ENCODE results near the gene MLST8. TPM values are rescaled to one million over a fixed set of nuclear protein-coding genes. Genes with fewer than 3 reads are reported as not detected.
A peak's percentile ranks its signal among the peaks of the same experiment; 100 is the strongest.
"Not testable (repeated sequence)": the region's sequence is repeated elsewhere in the genome, so short reads cannot be mapped to it uniquely, and the experiment has no call there.

The MLST8 gene
- total RNA-seq, 1 experiment from 2014 or later = 58.7 TPM

GRCh38 chr16:2238838-2239675 lies 33.8 kb downstream of the MLST8 start:
- Histone ChIP-seq H3K4me2 (ENCODE audit: low read length) (no peak overlapping the region), H3K4me1 (ENCODE audit: control insufficient read depth in 1 of 2, insufficient read depth in 2 of 2, low read length in 2 of 2) (peaks cover 0 to 14% of the 10 kb centered on the region in 2 experiments; a peak in 3 of 4 replicates), H3K79me2 (ENCODE audit: insufficient read depth, low read length) (peaks cover 10% of the 10 kb centered on the region; the same call in 1 of the 2 replicates), H3K4me3 (replicated peaks in 1 of 2; ENCODE audit: low read depth in 1 of 2, low read length in 2 of 2) (no peak overlapping the region), H3K27me3 (ENCODE audit: insufficient read depth, low read length) (no peaks in the 10 kb centered on the region), H3K9me2 (ENCODE audit: insufficient read depth) (no peaks in the 10 kb centered on the region), H3K27ac (ENCODE audit: low read depth, low read length) (peak overlapping the region; percentile 4; the same call in 1 of the 2 replicates), H2AFZ (ENCODE audit: low read depth, low read length, poor library complexity, severe bottlenecking) (no peak overlapping the region), H4K20me1 (ENCODE audit: insufficient read depth) (no peaks in the 10 kb centered on the region), H3K9me3 (ENCODE audit: control insufficient read depth in 1 of 2, insufficient read depth in 1 of 2, low read depth in 1 of 2, low read length in 2 of 2) (no peaks in the 10 kb centered on the region), H3K36me3 (ENCODE audit: control insufficient read depth in 1 of 2, insufficient read depth in 2 of 2, low read length in 2 of 2) (peaks cover 10 to 19% of the 10 kb centered on the region in 2 experiments; a peak in 3 of 4 replicates), H3K9ac (ENCODE audit: low read length) (no peak overlapping the region)
- ChIA-PET POLR2A (interaction anchor here (1.2 to 1.5 kb wide), 2 partner anchors 12 to 13 kb away, joined by 6 to 8 read pairs; partner anchors contain the start of gene ECI1), CTCF (no interaction called here), RAD21 (ENCODE audit: low non-redundant PET in 1 of 2, low total read pairs in 2 of 2, uncharacterized antibody in 2 of 2, unreplicated experiment in 2 of 2) (interaction anchor here in 1 of 2 experiments (0.8 kb wide), 1 partner anchor 44 kb away, joined by 3 read pairs; no protein-coding TSS in a partner anchor)
- ATAC-seq (peak; percentile 46), DNase-seq (ENCODE audit: low read depth, low spot score) (no peak)
- TF ChIP-seq SIN3A (IDR thresholded peaks at IDR 0.05; ENCODE audit: low read depth) (peak; percentile 44; the same call in 1 of the 2 replicates), EZH2 (IDR thresholded peaks at IDR 0.05) (no peak), EGR1 (IDR thresholded peaks at IDR 0.05; ENCODE audit: low read depth) (0 out of 2 replicates have a peak, but pooled peaks have one; percentile 32), POLR2AphosphoS5 (IDR thresholded peaks at IDR 0.05; ENCODE audit: low read depth, low read length) (peak; percentile 14; the same call in 1 of the 2 replicates), MAX (IDR thresholded peaks at IDR 0.05) (0 out of 2 replicates have a peak, but pooled peaks have one; percentile 11), SP1 (IDR thresholded peaks at IDR 0.05; ENCODE audit: low read depth) (no peak), YY1 (IDR thresholded peaks at IDR 0.05; ENCODE audit: extremely low read depth, insufficient replicate concordance, low read depth, low read length) (no peak)
- no TSS peak for BruUV-seq (replicated peaks)
- intact Hi-C loops (cut with micrococcal nuclease) = no loop called here

DNA sequence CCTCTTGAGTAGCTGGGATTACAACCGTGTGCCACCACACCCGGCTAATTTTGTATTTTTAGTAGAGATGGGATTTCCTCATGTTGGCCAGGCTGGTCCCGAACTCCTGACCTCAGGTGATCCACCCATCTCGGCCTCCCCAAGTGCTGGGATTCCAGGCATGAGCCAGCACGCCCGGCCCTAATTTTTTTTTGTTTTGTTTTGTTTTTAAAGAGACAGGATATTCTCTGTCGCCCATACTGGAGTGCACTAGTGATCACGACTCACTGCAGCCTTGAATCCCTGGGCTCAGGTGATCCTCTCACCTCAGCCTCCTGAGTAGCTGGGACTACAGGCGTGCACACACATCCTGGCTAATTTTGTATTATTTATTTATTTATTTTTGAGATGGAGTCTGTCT lies 35.1 kb downstream of the MLST8 start:
- H3K4me2 ChIP-seq (ENCODE audit: low read length); H3K9me3 ChIP-seq (ENCODE audit: control insufficient read depth in 1 of 2, insufficient read depth in 1 of 2, low read depth in 1 of 2, low read length in 2 of 2); H2AFZ ChIP-seq (ENCODE audit: low read depth, low read length, poor library complexity, severe bottlenecking); ATAC-seq; DNase-seq (ENCODE audit: low read depth, low spot score); RAD21 ChIA-PET (ENCODE audit: low non-redundant PET in 1 of 2, low total read pairs in 2 of 2, uncharacterized antibody in 2 of 2, unreplicated experiment in 2 of 2); H4K20me1 ChIP-seq (ENCODE audit: insufficient read depth); H3K9ac ChIP-seq (ENCODE audit: low read length); H3K9me2 ChIP-seq (ENCODE audit: insufficient read depth); H3K27me3 ChIP-seq (ENCODE audit: insufficient read depth, low read length); H3K27ac ChIP-seq (ENCODE audit: low read depth, low read length); POLR2A ChIA-PET; intact Hi-C loops (cut with micrococcal nuclease); H3K4me3 ChIP-seq (replicated peaks in 1 of 2; ENCODE audit: low read depth in 1 of 2, low read length in 2 of 2); BruUV-seq (replicated peaks); CTCF ChIA-PET: not testable (repeated sequence)
- Histone ChIP-seq H3K36me3 (ENCODE audit: control insufficient read depth in 1 of 2, insufficient read depth in 2 of 2, low read length in 2 of 2) (peaks cover 12 to 31% of the 10 kb centered on the region in 2 experiments; a peak in 3 of 4 replicates), H3K79me2 (ENCODE audit: insufficient read depth, low read length) (peaks cover 22% of the 10 kb centered on the region; the same call in 1 of the 2 replicates), H3K4me1 (ENCODE audit: control insufficient read depth in 1 of 2, insufficient read depth in 2 of 2, low read length in 2 of 2) (peaks cover 0 to 22% of the 10 kb centered on the region in 2 experiments; a peak in 3 of 4 replicates)
